ENCODE data around the gene ARRDC2.

The ARRDC2 gene

GRCh38 chr19:18007917-18008673 lies at the start of gene ARRDC2:
Gene ARRDC2, plus strand, starts transcription at chr19:18008170. Its CDS starts 141 bp downstream, at chr19:18008311.
- Histone ChIP-seq H3K4me3 (ENCODE audit: low read depth in 1 of 2, low read length in 2 of 2) (peak within 1 kb of the TSS; percentile 66 to 76), H3K4me1 (ENCODE audit: control insufficient read depth in 1 of 2, insufficient read depth in 2 of 2, low read length in 2 of 2) (peaks cover 0 to 20% of the 10 kb centered on the region in 2 donors), H3K36me3 (ENCODE audit: control insufficient read depth in 1 of 2, insufficient read depth in 2 of 2, low read length in 2 of 2) (peaks cover 17 to 28% of the 10 kb centered on the region in 2 donors), H3K9me3 (ENCODE audit: control insufficient read depth in 1 of 2, low read length in 2 of 2) (no peaks in the 10 kb centered on the region), H3K27ac (ENCODE audit: low read length) (peak within 1 kb of the TSS; percentile 63), H3K27me3 (ENCODE audit: low read depth, low read length) (no peaks in the 10 kb centered on the region)

DNA sequence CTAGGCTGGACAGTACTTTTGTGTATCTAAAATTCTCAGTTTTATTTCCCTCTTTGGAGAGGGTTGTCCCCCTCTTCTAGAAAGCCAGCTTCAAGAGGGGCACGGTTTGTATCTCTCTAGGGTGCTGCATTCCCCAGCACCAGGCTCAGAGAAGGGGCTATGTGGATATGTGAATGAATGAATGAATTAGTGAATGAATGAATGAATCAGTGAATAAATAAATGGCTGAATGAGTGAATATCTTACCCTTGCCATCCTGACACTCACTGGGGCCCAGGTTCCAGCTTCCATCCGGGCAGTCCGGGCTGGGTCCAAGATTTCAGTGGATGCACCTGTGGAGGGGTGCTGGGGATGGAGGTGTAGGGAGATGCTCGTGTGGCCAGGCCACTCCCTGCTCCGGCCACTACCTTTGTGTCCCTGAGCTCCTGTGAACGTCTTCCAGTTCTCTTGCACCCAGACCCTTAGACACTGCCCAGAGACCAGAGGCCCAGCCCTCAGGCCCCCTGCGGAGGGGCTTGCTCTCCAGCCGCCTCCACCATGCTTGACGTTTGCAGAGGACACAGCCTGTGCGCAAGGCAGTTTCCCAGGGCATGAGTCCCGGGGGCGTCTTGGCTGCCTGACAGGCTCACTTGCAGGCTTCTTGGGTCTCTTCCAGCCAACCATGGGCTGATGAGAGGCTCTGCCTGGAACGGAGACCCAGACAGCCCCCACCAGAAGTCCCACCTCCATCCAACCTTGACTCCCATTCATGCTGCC lies 43.9 kb upstream of the ARRDC2 start:
- Histone ChIP-seq H3K4me3 (ENCODE audit: low read depth in 1 of 2, low read length in 2 of 2) (no peak overlapping the region), H3K27me3 (ENCODE audit: low read depth, low read length) (peaks cover 19% of the 10 kb centered on the region), H3K36me3 (ENCODE audit: control insufficient read depth in 1 of 2, insufficient read depth in 2 of 2, low read length in 2 of 2) (no peaks in the 10 kb centered on the region), H3K4me1 (ENCODE audit: control insufficient read depth in 1 of 2, insufficient read depth in 2 of 2, low read length in 2 of 2) (peaks cover 0 to 6% of the 10 kb centered on the region in 2 donors), H3K9me3 (ENCODE audit: control insufficient read depth in 1 of 2, low read length in 2 of 2) (no peaks in the 10 kb centered on the region), H3K27ac (ENCODE audit: low read length) (no peak overlapping the region)

DNA sequence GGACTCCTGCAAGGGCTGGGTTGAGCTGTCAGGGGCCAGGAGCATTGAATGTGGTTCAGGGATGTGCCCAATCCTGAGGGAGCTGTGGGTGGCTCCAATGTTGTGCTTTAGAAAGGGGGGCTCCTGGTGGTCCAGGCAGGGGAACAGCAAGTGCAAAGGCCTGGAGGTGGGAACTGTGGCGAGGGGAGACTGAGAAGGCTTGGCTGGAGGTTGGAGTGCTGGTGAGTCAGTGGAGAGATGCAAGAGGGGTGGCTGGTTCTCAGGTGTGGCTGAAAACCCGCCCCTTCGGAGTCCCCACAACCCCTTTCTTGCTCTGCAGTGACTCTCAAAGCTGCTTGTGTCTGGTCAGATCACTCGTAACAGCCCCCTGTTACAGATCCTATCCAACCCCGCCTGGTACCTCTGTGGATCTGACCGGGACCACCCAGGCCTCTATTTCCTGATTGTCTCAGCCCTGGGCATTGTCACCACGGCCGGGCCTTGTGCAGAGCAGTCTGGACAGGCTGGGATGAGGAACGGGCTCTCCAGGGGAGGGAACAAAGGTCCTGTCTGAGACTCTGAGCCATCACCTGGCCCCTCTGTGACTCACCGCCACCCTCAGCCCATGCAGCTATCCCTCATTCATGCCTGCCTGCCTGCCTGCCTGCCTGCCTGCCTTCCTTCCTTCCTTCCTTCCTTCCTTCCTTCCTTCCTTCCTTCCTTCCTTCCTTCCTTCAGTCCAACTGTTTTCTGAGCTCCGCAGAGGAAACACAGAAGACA lies 42.4 kb upstream of the ARRDC2 start:
- Histone ChIP-seq H3K4me1 (ENCODE audit: control insufficient read depth in 1 of 2, insufficient read depth in 2 of 2, low read length in 2 of 2) (peaks cover 0 to 6% of the 10 kb centered on the region in 2 donors), H3K4me3 (ENCODE audit: low read depth in 1 of 2, low read length in 2 of 2) (no peak overlapping the region), H3K27ac (ENCODE audit: low read length) (no peak overlapping the region), H3K36me3 (ENCODE audit: control insufficient read depth in 1 of 2, insufficient read depth in 2 of 2, low read length in 2 of 2) (no peaks in the 10 kb centered on the region), H3K27me3 (ENCODE audit: low read depth, low read length) (peaks cover 19% of the 10 kb centered on the region), H3K9me3 (ENCODE audit: control insufficient read depth in 1 of 2, low read length in 2 of 2) (no peaks in the 10 kb centered on the region)

GRCh38 chr19:17966129-17966483 lies 41.9 kb upstream of the ARRDC2 start:
- Histone ChIP-seq H3K4me3 (ENCODE audit: low read depth in 1 of 2, low read length in 2 of 2) (no peak overlapping the region), H3K36me3 (ENCODE audit: control insufficient read depth in 1 of 2, insufficient read depth in 2 of 2, low read length in 2 of 2) (no peaks in the 10 kb centered on the region), H3K4me1 (ENCODE audit: control insufficient read depth in 1 of 2, insufficient read depth in 2 of 2, low read length in 2 of 2) (peaks cover 0 to 6% of the 10 kb centered on the region in 2 donors), H3K9me3 (ENCODE audit: control insufficient read depth in 1 of 2, low read length in 2 of 2) (no peaks in the 10 kb centered on the region), H3K27me3 (ENCODE audit: low read depth, low read length) (peaks cover 19% of the 10 kb centered on the region), H3K27ac (ENCODE audit: low read length) (no peak overlapping the region)

DNA sequence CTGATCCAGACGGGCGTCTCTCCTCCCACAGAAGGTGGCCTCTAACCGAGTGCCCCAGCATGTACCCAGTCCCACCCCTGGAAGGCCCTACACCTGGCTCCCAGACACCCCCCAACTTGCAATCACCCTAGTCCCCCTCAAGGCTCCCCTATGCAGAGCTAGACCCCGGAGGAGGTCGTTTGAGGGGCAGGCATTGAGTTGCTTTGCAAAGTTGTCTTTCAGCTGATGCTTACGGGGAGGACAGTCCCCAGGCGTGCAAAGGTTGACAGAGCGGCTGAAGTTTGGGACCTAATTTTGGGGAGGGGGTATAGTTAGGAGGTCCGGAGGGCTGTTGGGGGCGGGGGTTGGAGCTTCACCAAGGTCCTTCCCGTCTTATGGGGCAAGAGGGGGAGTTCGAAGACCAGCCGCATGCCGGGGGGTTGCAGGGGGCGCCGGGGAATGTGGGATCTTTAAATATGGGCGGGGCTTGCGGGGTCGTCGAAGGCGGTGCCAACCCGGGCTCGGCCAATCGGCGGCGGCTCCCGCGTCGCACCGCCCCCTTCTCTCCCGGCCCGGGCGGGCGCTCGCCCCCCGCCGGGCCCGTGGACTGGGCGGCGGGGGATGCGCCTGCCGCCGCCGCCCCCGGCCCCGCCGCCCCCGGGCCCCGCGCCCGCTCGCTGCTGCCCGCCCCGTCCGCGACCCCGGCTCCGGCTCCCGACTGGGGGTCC lies 41.3 kb upstream of the ARRDC2 start, which contains the start of gene KCNN1:
Gene KCNN1 (plus strand): TSS at position 558 of the 707 bp plus-strand sequence. CDS start 6,782 bp downstream, outside the sequence.
- H3K4me1 ChIP-seq (ENCODE audit: control insufficient read depth in 1 of 2, insufficient read depth in 2 of 2, low read length in 2 of 2) = peaks cover 0 to 6% of the 10 kb centered on the region in 2 donors
- H3K27ac ChIP-seq (ENCODE audit: low read length) = no peak within 1 kb of the TSS
- peaks cover 19% of the 10 kb centered on the region for H3K27me3 ChIP-seq (ENCODE audit: low read depth, low read length)
- H3K36me3 ChIP-seq (ENCODE audit: control insufficient read depth in 1 of 2, insufficient read depth in 2 of 2, low read length in 2 of 2) = no peaks in the 10 kb centered on the region
- no peak within 1 kb of the TSS for H3K4me3 ChIP-seq (ENCODE audit: low read depth in 1 of 2, low read length in 2 of 2)
- no peaks in the 10 kb centered on the region for H3K9me3 ChIP-seq (ENCODE audit: control insufficient read depth in 1 of 2, low read length in 2 of 2)

DNA sequence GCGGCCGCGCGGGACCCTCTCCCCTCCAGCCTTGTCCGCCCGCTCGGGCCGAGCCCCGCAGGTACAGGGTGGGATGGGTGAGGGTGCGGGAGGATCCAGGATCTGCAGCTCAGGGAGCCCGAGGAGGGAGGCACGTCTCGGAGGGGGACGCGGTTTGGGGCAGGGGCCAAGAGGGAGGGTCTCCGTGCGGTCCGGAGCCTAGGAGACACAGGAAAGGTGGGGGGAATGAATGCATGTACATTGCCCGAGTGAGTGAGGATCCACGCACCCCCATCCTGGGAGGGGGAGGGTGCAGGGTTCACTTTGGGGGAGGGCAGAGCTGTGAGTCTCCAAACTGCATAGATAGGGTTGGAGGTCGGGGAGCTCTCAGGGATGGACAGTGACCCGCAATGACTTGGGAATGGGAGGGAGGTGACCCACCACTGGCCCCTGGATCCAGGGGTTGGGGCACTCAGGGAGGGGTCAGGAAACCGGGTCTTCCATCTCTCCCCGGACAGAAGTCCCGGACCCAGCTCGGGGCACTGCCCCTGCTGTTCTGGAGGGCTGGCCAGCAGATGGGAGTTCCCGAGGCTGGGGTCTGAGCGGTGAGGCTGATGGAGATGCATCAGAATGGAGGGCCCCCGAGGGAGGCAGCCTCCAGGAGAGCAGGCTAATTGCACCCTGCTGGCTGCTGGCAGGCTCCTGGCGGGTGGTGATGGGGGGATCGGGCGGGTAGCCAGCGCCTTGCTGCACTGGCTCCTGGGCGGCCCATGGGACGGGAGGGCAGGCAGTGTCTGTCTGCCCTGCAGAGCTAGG lies 40.5 kb upstream of the ARRDC2 start:
- Histone ChIP-seq H3K4me3 (ENCODE audit: low read depth in 1 of 2, low read length in 2 of 2) (no peak overlapping the region), H3K27me3 (ENCODE audit: low read depth, low read length) (peaks cover 23% of the 10 kb centered on the region), H3K27ac (ENCODE audit: low read length) (no peak overlapping the region), H3K9me3 (ENCODE audit: control insufficient read depth in 1 of 2, low read length in 2 of 2) (no peaks in the 10 kb centered on the region), H3K4me1 (ENCODE audit: control insufficient read depth in 1 of 2, insufficient read depth in 2 of 2, low read length in 2 of 2) (peaks cover 0 to 6% of the 10 kb centered on the region in 2 donors), H3K36me3 (ENCODE audit: control insufficient read depth in 1 of 2, insufficient read depth in 2 of 2, low read length in 2 of 2) (no peaks in the 10 kb centered on the region)

DNA sequence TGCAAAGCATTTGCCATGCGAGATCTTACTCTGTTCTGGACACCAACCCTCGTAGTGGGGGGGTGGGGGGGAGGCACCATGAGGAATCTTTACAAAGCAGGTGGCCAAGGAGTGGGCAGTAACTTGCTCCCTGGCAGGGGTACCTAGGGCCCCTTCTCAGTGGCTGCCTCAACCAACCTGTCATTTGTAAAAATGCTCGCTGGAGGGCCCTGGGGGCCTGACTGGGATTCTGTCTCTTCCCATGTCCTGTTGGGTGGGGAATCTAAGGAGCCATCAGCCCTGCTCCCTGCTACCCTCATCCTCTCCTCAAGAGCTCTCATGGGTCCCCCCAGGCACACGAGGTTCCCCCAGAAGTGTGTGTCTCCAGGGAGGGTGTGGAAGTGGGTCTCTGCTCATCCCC lies 39.6 kb upstream of the ARRDC2 start:
- Histone ChIP-seq H3K9me3 (ENCODE audit: control insufficient read depth in 1 of 2, low read length in 2 of 2) (no peaks in the 10 kb centered on the region), H3K4me1 (ENCODE audit: control insufficient read depth in 1 of 2, insufficient read depth in 2 of 2, low read length in 2 of 2) (peaks cover 0 to 6% of the 10 kb centered on the region in 2 donors), H3K4me3 (ENCODE audit: low read depth in 1 of 2, low read length in 2 of 2) (no peak overlapping the region), H3K27me3 (ENCODE audit: low read depth, low read length) (peaks cover 23% of the 10 kb centered on the region), H3K27ac (ENCODE audit: low read length) (no peak overlapping the region), H3K36me3 (ENCODE audit: control insufficient read depth in 1 of 2, insufficient read depth in 2 of 2, low read length in 2 of 2) (no peaks in the 10 kb centered on the region)

GRCh38 chr19:17969096-17969792 lies 38.7 kb upstream of the ARRDC2 start:
- H3K36me3 ChIP-seq (ENCODE audit: control insufficient read depth in 1 of 2, insufficient read depth in 2 of 2, low read length in 2 of 2) = no peaks in the 10 kb centered on the region
- H3K4me1 ChIP-seq (ENCODE audit: control insufficient read depth in 1 of 2, insufficient read depth in 2 of 2, low read length in 2 of 2) = peaks cover 0 to 6% of the 10 kb centered on the region in 2 donors
- no peak overlapping the region for H3K27ac ChIP-seq (ENCODE audit: low read length)
- peaks cover 20% of the 10 kb centered on the region for H3K27me3 ChIP-seq (ENCODE audit: low read depth, low read length)
- no peaks in the 10 kb centered on the region for H3K9me3 ChIP-seq (ENCODE audit: control insufficient read depth in 1 of 2, low read length in 2 of 2)
- no peak overlapping the region for H3K4me3 ChIP-seq (ENCODE audit: low read depth in 1 of 2, low read length in 2 of 2)

DNA sequence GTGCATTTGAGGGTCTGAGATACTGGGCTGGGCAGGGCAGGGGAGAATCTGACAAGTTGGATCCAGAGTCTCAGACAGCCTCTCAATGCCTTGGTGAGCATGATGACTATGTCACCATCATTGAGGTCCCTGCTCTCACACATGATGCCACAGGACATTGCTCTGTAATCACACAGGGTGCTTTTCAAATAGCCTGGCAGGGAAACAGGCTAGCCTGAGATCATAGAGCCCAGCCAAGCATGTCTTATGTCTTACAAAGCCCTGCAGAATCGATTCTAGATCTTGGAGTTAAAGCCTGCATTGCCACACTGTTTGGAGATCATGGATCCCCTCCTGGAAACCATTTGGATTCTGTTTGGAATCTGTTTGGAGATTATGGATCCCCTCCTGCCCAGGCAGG lies 35.7 kb upstream of the ARRDC2 start:
- Histone ChIP-seq H3K4me1 (ENCODE audit: control insufficient read depth in 1 of 2, insufficient read depth in 2 of 2, low read length in 2 of 2) (peaks cover 0 to 5% of the 10 kb centered on the region in 2 donors), H3K4me3 (ENCODE audit: low read depth in 1 of 2, low read length in 2 of 2) (no peak overlapping the region), H3K36me3 (ENCODE audit: control insufficient read depth in 1 of 2, insufficient read depth in 2 of 2, low read length in 2 of 2) (no peaks in the 10 kb centered on the region), H3K27ac (ENCODE audit: low read length) (no peak overlapping the region), H3K9me3 (ENCODE audit: control insufficient read depth in 1 of 2, low read length in 2 of 2) (no peaks in the 10 kb centered on the region), H3K27me3 (ENCODE audit: low read depth, low read length) (peaks cover 6% of the 10 kb centered on the region)

- Histone ChIP-seq H3K36me3 (ENCODE audit: control insufficient read depth in 1 of 2, insufficient read depth in 2 of 2, low read length in 2 of 2) (no peaks in the 10 kb centered on the region), H3K9me3 (ENCODE audit: control insufficient read depth in 1 of 2, low read length in 2 of 2) (no peaks in the 10 kb centered on the region), H3K4me3 (ENCODE audit: low read depth in 1 of 2, low read length in 2 of 2) (no peak overlapping the region), H3K27ac (ENCODE audit: low read length) (no peak overlapping the region), H3K27me3 (ENCODE audit: low read depth, low read length) (peaks cover 3% of the 10 kb centered on the region), H3K4me1 (ENCODE audit: control insufficient read depth in 1 of 2, insufficient read depth in 2 of 2, low read length in 2 of 2) (no peaks in the 10 kb centered on the region)
Measured at GRCh38 chr19:17973759-17974158, 34.2 kb upstream of the ARRDC2 start.

All from muscle layer of duodenum (tissue), 2 donors.